GM21447 (cell line): Measurements from ENCODE around the gene PMCH.
"Not testable (repeated sequence)": the region's sequence is repeated elsewhere in the genome, so short reads cannot be mapped to it uniquely, and the experiment has no call there.

Source experiments
- ATAC-seq: cut with Tn5 transposase; IDR thresholded peaks from one replicate; pipeline ENCODE4 v1.9.1; 2021; ENCODE audit not compliant: unreplicated experiment

The PMCH gene

DNA sequence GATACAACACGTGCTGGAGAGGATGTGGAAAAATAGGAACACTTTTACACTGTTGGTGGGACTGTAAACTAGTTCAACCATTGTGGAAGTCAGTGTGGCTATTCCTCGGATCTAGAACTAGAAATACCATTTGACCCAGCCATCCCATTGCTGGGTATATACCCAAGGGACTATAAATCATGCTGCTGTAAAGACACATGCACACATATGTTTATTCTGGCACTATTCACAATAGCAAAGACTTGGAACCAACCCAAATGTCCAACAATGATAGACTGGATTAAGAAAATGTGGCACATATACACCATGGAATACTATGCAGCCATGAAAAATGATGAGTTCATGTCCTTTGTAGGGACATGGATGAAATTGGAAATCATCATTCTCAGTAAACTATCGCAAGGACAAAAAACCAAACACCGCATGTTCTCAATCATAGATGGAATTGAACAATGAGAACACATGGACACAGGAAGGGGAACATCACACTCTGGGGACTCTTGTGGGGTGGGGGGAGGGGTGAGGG is 50.5 kb downstream of the PMCH start:
- ATAC-seq, result not testable (repeated sequence)
